HCT116 (cell line): ENCODE data around the gene GP9. TPM values are rescaled to one million over a fixed set of nuclear protein-coding genes. Genes with fewer than 3 reads are reported as not detected.

ENCODE experiments used
- ATAC-seq: fragments of 200-7000 bp; cut with Tn5 transposase; 2 replicates; pipeline ENCODE4 v1.9.1; 2020; ENCODE audit warnings: mild to moderate bottlenecking, moderate library complexity
- BruUV-seq: library from RNA; stranded (reverse); fragments of 400-500 nt; replicated peaks from 2 replicates; lab custom pipeline; 2021; lab: Mats Ljungman, UMichigan
- CTCF ChIA-PET: fragments of 300-600 bp; sonication (Branson Sonifier 250); formaldehyde crosslinking; loops from one replicate; lab custom pipeline; 2021; ENCODE audit warnings: antibody characterized with exemption; lab: Charles Lee
- POLR2A ChIA-PET: fragments of 300-600, 350-600 bp; sonication (Branson Sonifier 250); formaldehyde crosslinking; loops from one replicate; lab custom pipeline; 2021; ENCODE audit warnings: antibody characterized with exemption; lab: Charles Lee
- RAD21 ChIA-PET, 2 experiments: fragments of 300-600 bp; sonication (Branson Sonifier 250); formaldehyde crosslinking; loops; one replicate each; lab custom pipeline; 2023; ENCODE audit warnings: low total read pairs in 2 of 2; ENCODE audit not compliant: uncharacterized antibody in 2 of 2, unreplicated experiment in 2 of 2, low non-redundant PET in 1 of 2; lab: Charles Lee
- DNase-seq: peaks from one replicate; pipeline ENCODE4 v3.0.0-alpha.2; 2010; ENCODE audit warnings: low read depth, low spot score
- H2AFZ ChIP-seq: fragments of 200-600 bp; shearing (Covaris generic), sonication (generic); 2 replicates; pipeline ENCODE4 v1.6.1; 2017; ENCODE audit warnings: low read depth, mixed run types, mixed read lengths, antibody characterized with exemption, low read length; ENCODE audit not compliant: poor library complexity, severe bottlenecking
- H3K27ac ChIP-seq: 2 replicates; pipeline ENCODE4 v1.5.1; 2012; ENCODE audit warnings: low read depth, low read length
- H3K27me3 ChIP-seq: fragments of 200-600 bp; sonication (generic); 2 replicates; pipeline ENCODE4 v1.6.1; 2016; ENCODE audit warnings: mixed run types, low read length, mixed read lengths; ENCODE audit not compliant: insufficient read depth
- H3K36me3 ChIP-seq, 2 experiments: fragments of 200-500 bp in 1 of 2; fragments of 200-600 bp in 1 of 2; sonication (Bioruptor generic) in 1 of 2; sonication (generic) in 1 of 2; 2 replicates each; pipeline versions ENCODE4 v1.5.1 to v1.6.1; 2014 to 2016; ENCODE audit warnings: low read length in 2 of 2, inconsistent platforms in 1 of 2, mixed read lengths in 1 of 2, mixed run types in 1 of 2; ENCODE audit not compliant: insufficient read depth in 2 of 2, control insufficient read depth in 1 of 2
- H3K4me1 ChIP-seq, 2 experiments: fragments of 200-600 bp in 1 of 2; sonication (generic) in 1 of 2; 2 replicates each; pipeline versions ENCODE4 v1.5.1 to v1.6.1; 2012 to 2017; ENCODE audit warnings: low read length in 2 of 2, inconsistent platforms in 1 of 2, mild to moderate bottlenecking in 1 of 2, mixed read lengths in 1 of 2, mixed run types in 1 of 2, moderate library complexity in 1 of 2; ENCODE audit not compliant: insufficient read depth in 2 of 2, control insufficient read depth in 1 of 2
- H3K4me2 ChIP-seq: fragments of 200-600 bp; sonication (generic); 2 replicates; pipeline ENCODE4 v1.6.1; 2017; ENCODE audit warnings: mixed run types, low read length, mixed read lengths
- H3K4me3 ChIP-seq, 2 experiments: fragments of 200-600 bp in 1 of 2; sonication (generic) in 1 of 2; replicated peaks in 1 of 2; 2 replicates each; pipeline ENCODE4 v1.5.1; 2011 to 2016; ENCODE audit warnings: low read length in 2 of 2, control low read depth in 1 of 2, low read depth in 1 of 2, mild to moderate bottlenecking in 1 of 2, mixed read lengths in 1 of 2, mixed run types in 1 of 2
- H3K79me2 ChIP-seq: fragments of 200-600 bp; sonication (generic); 2 replicates; pipeline ENCODE4 v1.6.1; 2017; ENCODE audit warnings: mild to moderate bottlenecking, mixed run types, low read length, moderate library complexity, mixed read lengths; ENCODE audit not compliant: insufficient read depth
- H3K9ac ChIP-seq: fragments of 200-600 bp; sonication (generic); 2 replicates; pipeline ENCODE4 v1.6.1; 2016; ENCODE audit warnings: low read length, mixed read lengths
- H3K9me2 ChIP-seq: fragments of 200-600 bp; sonication (generic), shearing (Covaris generic); 2 replicates; pipeline ENCODE4 v1.6.1; 2017; ENCODE audit warnings: mixed run types, mild to moderate bottlenecking, moderate library complexity; ENCODE audit not compliant: insufficient read depth
- H3K9me3 ChIP-seq, 2 experiments: fragments of 200-500 bp in 1 of 2; fragments of 200-600 bp in 1 of 2; sonication (Bioruptor generic) in 1 of 2; sonication (generic) in 1 of 2; 2 replicates each; pipeline ENCODE4 v1.6.1; 2014 to 2017; ENCODE audit warnings: low read length in 2 of 2, mixed read lengths in 2 of 2, inconsistent platforms in 1 of 2, low read depth in 1 of 2, mild to moderate bottlenecking in 1 of 2, mixed run types in 1 of 2, moderate library complexity in 1 of 2; ENCODE audit not compliant: control insufficient read depth in 1 of 2, insufficient read depth in 1 of 2
- H4K20me1 ChIP-seq: fragments of 200-600 bp; sonication (generic), shearing (Covaris generic); 2 replicates; pipeline ENCODE4 v1.6.1; 2017; ENCODE audit warnings: mixed run types, mild to moderate bottlenecking, moderate library complexity; ENCODE audit not compliant: insufficient read depth
- CEBPB ChIP-seq: IDR thresholded peaks from 2 replicates; pipeline ENCODE4 v1.6.1; 2012; ENCODE audit warnings: low read depth
- EZH2 ChIP-seq: fragments of 200-600 bp; sonication (generic); IDR thresholded peaks from 2 replicates; pipeline ENCODE4 v1.6.1; 2017; ENCODE audit warnings: antibody characterized with exemption, mixed run types
- EZH2phosphoT487 ChIP-seq: fragments of 200-600 bp; IDR thresholded peaks from 2 replicates; pipeline ENCODE4 v1.6.1; 2018; ENCODE audit warnings: antibody characterized with exemption, borderline replicate concordance
- FOSL1 ChIP-seq: IDR thresholded peaks from 2 replicates; pipeline ENCODE4 v1.6.1; 2012; ENCODE audit warnings: low read depth
- MAX ChIP-seq: IDR thresholded peaks from 2 replicates; pipeline ENCODE4 v1.6.1; 2012
- POLR2AphosphoS5 ChIP-seq: IDR thresholded peaks from 2 replicates; pipeline ENCODE4 v1.6.1; 2011; ENCODE audit warnings: mild to moderate bottlenecking, low read depth, low read length, moderate library complexity
- SP1 ChIP-seq: IDR thresholded peaks from 2 replicates; pipeline ENCODE4 v1.6.1; 2012; ENCODE audit warnings: low read depth
- TCF7L2 ChIP-seq: IDR thresholded peaks from 2 replicates; pipeline ENCODE4 v1.7.0; 2011; ENCODE audit warnings: borderline replicate concordance, inconsistent platforms; ENCODE audit not compliant: insufficient read depth, insufficient read length; ENCODE audit errors: extremely low read depth
- intact Hi-C: fragments of 100-400 bp; cut with micrococcal nuclease; formaldehyde crosslinking; loops from 2 replicates; pipeline ENCODE4 v1.10.0; 2022
- total RNA-seq: library from RNA; stranded (reverse); gene quantifications from one replicate; pipeline ENCODE4 v1.2.1, GENCODE V29; 2021; ENCODE audit not compliant: unreplicated experiment
- TF ChIP-seq, protein P1 (sequence below): IDR thresholded peaks from 2 replicates; pipeline ENCODE4 v1.6.1; 2012; ENCODE audit warnings: low read depth
- TF ChIP-seq, protein P2 (sequence below): IDR thresholded peaks from 2 replicates; pipeline ENCODE4 v1.6.1; 2012

GP9 gene
- total RNA-seq, 1 experiment from 2014 or later: not detected

GRCh38 chr3:129040579-129041300, 19.8 kb upstream of the GP9 start:
- Histone ChIP-seq H4K20me1 (no peaks in the 10 kb centered on the region), H3K36me3 (no peaks in the 10 kb centered on the region), H3K79me2 (no peaks in the 10 kb centered on the region), H3K4me1 (no peaks in the 10 kb centered on the region), H3K4me3 (no peak overlapping the region), H3K27ac (no peak overlapping the region), H2AFZ (no peak overlapping the region), H3K9me3 (no peaks in the 10 kb centered on the region), H3K9me2 (no peaks in the 10 kb centered on the region), H3K4me2 (no peak overlapping the region)
- intact Hi-C loops: no loop called here
- ATAC-seq (no peak), DNase-seq (no peak)
- ChIA-PET CTCF (no interaction called here), POLR2A (no interaction called here)
- no TSS peak for BruUV-seq
- TF ChIP-seq EZH2phosphoT487 (no peak), EZH2 (no peak), FOSL1 (no peak), POLR2AphosphoS5 (no peak), CEBPB (no peak), SP1 (no peak), MAX (no peak), TCF7L2 (no peak)
- TF ChIP-seq, protein P1, sequence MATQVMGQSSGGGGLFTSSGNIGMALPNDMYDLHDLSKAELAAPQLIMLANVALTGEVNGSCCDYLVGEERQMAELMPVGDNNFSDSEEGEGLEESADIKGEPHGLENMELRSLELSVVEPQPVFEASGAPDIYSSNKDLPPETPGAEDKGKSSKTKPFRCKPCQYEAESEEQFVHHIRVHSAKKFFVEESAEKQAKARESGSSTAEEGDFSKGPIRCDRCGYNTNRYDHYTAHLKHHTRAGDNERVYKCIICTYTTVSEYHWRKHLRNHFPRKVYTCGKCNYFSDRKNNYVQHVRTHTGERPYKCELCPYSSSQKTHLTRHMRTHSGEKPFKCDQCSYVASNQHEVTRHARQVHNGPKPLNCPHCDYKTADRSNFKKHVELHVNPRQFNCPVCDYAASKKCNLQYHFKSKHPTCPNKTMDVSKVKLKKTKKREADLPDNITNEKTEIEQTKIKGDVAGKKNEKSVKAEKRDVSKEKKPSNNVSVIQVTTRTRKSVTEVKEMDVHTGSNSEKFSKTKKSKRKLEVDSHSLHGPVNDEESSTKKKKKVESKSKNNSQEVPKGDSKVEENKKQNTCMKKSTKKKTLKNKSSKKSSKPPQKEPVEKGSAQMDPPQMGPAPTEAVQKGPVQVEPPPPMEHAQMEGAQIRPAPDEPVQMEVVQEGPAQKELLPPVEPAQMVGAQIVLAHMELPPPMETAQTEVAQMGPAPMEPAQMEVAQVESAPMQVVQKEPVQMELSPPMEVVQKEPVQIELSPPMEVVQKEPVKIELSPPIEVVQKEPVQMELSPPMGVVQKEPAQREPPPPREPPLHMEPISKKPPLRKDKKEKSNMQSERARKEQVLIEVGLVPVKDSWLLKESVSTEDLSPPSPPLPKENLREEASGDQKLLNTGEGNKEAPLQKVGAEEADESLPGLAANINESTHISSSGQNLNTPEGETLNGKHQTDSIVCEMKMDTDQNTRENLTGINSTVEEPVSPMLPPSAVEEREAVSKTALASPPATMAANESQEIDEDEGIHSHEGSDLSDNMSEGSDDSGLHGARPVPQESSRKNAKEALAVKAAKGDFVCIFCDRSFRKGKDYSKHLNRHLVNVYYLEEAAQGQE: no peak
- TF ChIP-seq, protein P2, sequence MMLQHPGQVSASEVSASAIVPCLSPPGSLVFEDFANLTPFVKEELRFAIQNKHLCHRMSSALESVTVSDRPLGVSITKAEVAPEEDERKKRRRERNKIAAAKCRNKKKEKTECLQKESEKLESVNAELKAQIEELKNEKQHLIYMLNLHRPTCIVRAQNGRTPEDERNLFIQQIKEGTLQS: no peak
- TF ChIP-seq, all 23 proteins: peak for 0
- H3K27me3 ChIP-seq: 0 out of 2 replicates have a peak, but pooled peaks cover 3% of the 10 kb centered on the region
- RAD21 ChIA-PET: no interaction called here
- no peak overlapping the region for H3K9ac ChIP-seq
